HG02852 (cell line): Measurements from ENCODE around the gene FAM83B.
"Not testable (repeated sequence)": the region's sequence is repeated elsewhere in the genome, so short reads cannot be mapped to it uniquely, and the experiment has no call there.

Source experiments
- ATAC-seq: cut with Tn5 transposase; IDR thresholded peaks from one replicate; pipeline ENCODE4 v1.9.1; 2021; ENCODE audit warnings: mild to moderate bottlenecking, moderate library complexity; ENCODE audit not compliant: unreplicated experiment

Gene FAM83B

DNA sequence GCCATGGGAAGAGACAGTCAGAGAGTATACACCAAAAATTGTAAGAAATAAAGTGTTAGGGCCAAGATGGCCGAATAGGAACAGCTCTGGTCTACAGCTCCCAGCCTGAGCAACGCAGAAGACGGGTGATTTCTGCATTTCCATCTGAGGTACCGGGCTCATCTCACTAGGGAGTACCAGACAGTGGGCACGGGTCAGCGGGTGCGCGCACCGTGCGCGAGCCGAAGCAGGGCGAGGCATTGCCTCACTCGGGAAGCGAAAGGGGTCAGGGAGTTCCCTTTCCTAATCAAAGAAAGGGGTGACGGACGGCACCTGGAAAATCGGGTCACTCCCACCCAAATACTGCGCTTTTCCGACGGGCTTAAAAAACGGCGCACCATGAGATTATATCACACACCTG is 114.8 kb downstream of the FAM83B start:
- ATAC-seq = not testable (repeated sequence)

DNA sequence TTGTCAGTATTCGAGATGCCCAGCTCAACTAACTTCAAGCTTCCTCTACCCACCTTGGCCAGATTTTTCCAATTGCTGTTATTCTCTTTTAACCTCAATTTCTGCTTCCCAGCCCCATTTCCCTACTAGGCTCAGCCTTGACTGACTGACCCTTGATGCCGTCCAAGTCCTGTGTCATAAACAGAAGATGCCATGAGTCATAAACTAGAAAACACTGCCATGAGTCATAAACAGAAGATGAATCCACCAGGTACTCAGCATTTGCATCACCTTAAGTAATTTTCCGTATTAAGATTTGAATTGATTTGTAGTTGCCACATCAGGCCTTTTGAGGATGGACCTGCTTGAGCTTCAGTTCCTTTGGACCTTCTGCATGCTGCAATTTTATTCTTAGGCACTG is 123.8 kb downstream of the FAM83B start:
- ATAC-seq = no peak

DNA sequence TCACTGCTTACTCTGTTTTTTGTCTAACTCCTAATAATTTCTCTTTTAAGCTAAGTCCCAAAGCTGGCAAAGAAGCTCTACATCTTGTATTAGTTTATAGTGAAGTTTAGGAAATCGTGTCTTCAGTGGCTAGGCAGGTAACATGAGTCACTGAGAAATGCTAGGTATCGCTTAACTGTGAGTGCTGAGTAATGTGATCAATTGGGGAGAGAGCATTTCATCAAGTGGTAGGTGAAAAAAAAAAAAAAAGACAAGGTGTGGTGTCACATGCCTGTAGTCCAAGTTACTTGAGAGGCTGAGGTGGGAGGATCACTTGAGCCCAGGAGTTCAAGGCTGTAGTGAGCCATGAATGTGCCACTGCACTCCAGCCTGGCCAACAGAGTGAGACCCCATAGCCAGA is 125.3 kb downstream of the FAM83B start:
- ATAC-seq = no peak

DNA sequence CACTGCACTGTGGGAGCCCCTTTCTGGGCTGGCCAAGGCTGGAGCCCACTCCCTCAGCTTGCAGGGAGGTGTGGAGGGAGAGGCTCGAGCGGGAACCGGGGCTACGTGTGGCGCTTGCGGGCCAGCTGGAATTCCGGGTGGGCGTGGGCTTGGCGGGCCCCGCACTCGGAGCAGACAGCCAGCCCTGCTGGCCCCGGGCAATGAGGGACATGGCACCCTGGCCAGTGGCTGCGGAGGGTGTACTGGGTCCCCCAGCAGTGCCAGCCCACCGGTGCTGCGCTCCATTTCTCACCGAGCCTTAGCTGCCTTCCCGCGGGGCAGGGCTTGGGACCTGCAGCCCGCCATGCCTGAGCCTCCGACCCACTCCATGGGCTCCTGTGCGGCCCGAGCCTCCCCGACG is 132.6 kb downstream of the FAM83B start:
- ATAC-seq = not testable (repeated sequence)

DNA sequence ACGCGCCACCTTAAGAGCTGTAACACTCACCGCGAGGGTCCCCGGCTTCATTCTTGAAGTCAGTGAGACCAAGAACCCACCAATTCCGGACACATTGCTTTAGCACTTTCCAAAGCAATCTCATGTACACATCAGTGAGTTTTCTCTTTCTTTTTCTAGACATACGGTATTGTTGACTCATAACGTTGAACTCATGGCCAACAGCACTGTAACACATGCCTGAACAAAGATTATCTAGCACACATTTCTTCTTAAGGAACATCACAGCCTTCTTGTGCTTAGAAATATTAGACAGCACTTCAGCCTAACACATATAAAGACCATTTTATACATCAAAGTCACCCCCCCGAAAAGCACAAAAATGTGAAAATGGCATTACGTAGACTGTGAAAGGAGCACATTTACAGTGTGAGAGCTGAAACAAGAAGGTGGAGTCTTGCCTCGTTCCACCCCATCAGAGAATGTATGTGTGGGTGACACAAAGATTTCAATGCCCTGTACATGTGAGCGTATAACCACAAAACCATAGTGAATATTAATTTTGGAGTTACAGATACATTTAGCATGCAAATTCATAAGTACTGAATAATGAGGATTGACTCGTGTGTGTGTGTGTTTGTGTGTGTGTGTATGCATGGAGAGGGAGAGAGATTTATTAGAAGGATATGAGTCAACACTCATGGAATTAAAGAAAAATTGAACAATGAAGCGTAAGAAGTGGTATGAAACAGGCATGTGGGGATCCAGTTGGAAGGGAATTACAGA is 134.1 kb downstream of the FAM83B start:
- ATAC-seq = no peak

DNA sequence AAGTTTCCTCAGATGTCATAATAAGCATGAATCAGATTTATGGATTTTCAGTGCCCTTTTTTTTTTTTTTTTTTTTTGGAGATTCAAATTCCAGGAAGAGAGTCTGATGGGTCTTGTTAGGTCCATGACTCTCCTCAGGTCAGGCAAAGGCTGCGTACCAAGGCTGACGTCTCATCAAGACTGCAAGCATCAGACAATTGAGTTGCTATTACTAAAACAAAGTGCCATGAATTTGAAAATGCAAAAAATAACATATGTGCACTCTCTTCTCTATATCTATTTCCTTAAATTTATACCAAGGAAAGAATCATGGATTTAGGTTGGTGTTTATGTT is 134.7 kb downstream of the FAM83B start:
- ATAC-seq = no peak

DNA sequence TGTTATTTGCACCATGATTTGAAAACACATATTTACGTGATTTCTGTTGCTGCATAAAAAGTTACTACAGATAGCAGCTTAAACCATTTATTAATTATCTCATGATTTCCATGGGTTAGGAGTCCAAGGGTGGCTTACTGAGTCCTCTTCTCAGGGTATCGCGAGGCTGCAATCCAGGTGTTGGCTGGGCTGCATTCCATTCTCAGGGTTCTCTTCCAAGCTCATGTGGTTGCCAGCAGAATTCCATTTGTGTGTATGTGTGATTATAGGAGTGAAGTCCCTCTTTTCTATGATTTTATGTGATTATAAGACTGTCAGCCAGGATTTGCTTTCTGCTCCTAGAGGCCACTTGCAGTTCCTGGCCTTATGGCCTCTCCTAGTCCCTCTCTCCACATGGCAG is 135.1 kb downstream of the FAM83B start:
- no peak for ATAC-seq

DNA sequence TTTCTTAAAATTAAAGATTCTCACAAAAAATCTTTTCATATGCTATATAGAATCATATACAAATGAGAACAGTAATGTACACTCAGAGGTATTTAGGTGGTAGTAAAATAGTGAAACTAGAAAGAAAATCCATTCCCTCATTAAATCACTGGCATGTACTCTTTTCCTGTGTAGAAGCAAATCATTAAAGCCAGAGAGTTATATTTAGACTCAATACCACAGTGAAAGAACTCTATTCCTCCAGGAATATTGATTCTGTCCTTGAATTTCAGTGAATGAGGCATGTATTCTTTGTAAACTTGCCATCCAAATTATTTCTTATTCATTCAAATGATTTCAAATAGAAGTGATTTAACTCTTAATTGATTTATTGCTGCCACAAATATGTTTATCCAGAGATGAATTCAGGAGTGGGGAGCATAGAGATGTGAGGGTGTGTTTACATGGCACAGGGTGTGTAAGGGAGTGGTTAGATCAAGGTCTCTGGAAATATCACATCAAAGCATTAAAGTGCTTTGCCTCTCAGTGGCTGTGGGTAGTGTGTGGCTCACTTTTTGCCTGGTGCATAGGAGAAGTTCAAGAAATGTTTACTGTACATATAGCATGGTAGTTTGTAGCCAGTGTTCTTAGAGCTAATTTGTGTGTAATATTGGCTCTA is 141.2 kb downstream of the FAM83B start:
- ATAC-seq = no peak

DNA sequence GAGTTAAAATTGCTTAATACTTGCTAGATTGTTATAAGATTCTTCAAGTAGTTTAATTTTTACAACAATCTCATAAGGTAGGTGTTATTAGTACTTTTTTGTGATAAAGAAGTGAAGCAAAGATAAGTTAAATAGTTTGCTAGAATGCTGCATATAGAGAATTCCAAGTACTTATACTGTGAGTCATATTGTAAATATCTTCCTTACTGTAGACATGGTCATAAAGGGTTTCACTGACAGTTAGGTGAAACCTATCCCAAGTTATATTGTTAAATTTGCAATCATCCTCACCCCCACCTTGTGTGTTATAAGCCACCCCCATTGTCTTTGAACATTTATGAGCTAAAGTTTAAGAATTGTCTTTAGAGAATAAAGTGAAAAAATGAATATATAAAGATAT is 142.0 kb downstream of the FAM83B start:
- ATAC-seq = no peak

DNA sequence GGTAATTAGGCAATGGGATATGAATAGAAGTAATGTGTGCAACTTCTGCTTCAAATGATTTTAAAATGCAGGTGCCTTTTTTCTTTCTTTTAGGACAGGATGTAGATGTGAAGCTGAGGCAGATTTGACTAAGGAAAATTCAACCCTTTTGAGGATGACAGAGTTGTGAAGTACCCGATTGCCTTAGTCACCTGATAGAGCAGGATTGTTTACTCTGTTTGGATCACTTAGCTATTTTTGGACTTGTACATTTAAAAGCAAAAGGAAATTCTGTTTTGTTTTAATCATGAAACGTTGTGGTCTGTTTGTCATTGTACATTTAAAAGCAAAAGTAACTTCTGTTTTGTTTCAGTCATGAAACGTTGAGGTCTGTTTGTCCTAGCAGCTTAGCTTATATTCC is 143.4 kb downstream of the FAM83B start:
- ATAC-seq = no peak
